Measurements from ENCODE around the gene FGF14.

Gene FGF14

DNA sequence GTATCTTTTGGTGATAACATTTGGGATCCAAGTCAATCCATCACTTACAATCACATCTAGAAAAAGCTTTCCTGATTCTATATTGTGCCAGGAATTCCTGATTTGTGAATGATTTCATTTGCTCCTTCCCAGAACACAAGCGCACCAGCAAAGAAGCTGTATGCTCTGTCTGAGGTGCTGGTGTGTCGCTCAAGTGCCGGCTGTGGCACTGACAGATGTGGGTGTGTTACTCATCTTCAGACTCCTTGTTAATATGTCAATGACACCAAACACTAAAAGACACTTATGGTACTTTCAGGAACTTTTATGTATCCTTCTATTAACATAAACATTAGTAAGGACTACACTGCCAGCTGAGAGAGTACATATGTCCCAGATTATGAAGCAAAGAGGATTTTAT lies 520.3 kb downstream of the FGF14 start:
- Histone ChIP-seq H3K18ac (ENCODE audit: low read length) (no peak overlapping the region), H3K27me3 (ENCODE audit: control insufficient read depth in 3 of 3, insufficient read depth in 3 of 3, low read depth in 1 of 3, low read length in 3 of 3) (no peaks in the 10 kb centered on the region), H3K9me3 (replicated peaks in 1 of 2; ENCODE audit: control insufficient read depth in 2 of 2, insufficient read depth in 1 of 2, low read depth in 1 of 2, low read length in 2 of 2) (no peaks in the 10 kb centered on the region), H3K79me1 (ENCODE audit: low read depth, low read length) (peaks cover 2% of the 10 kb centered on the region), H2AFZ (ENCODE audit: low read length) (no peak overlapping the region), H2BK12ac (ENCODE audit: low read length) (no peak overlapping the region), H2BK15ac (ENCODE audit: low read length) (no peak overlapping the region), H2AK5ac (ENCODE audit: low read depth, low read length) (no peak overlapping the region), H3K4me2 (ENCODE audit: insufficient read depth, low read length, poor library complexity, severe bottlenecking) (no peak overlapping the region), H3K4me3 (ENCODE audit: low read length in 2 of 2) (no peak overlapping the region), H3K4ac (ENCODE audit: low read length) (no peak overlapping the region), H3K9ac (ENCODE audit: low read depth, low read length, poor library complexity) (no peak overlapping the region), H2BK120ac (ENCODE audit: low read depth, low read length) (no peak overlapping the region), H3K27ac (replicated peaks; ENCODE audit: low read length) (no peak overlapping the region), H2BK5ac (ENCODE audit: low read length) (no peak overlapping the region), H3K36me3 (replicated peaks in 1 of 2; ENCODE audit: control insufficient read depth in 2 of 2, insufficient read depth in 2 of 2, low read length in 2 of 2) (no peaks in the 10 kb centered on the region), H4K91ac (ENCODE audit: low read depth, low read length, poor library complexity) (no peak overlapping the region), H3K4me1 (ENCODE audit: control insufficient read depth in 2 of 2, insufficient read depth in 1 of 2, low read depth in 1 of 2, low read length in 2 of 2) (peaks cover 0 to 8% of the 10 kb centered on the region in 2 donors), H3K14ac (ENCODE audit: low read length) (no peak overlapping the region), H4K8ac (ENCODE audit: low read depth, low read length) (no peak overlapping the region), H3K23ac (ENCODE audit: low read depth, low read length, poor library complexity) (no peak overlapping the region)
- no CpG with 5 or more reads among the region's 3 CpGs for WGBS, 2 donors (ENCODE audit: extremely low coverage in 2 of 2, insufficient read length in 2 of 2, insufficient replicate concordance in 1 of 2)
- DNase-seq (ENCODE audit: low spot score): no peak

GRCh38 chr13:101880581-101880980 lies 521.3 kb downstream of the FGF14 start:
- H3K9ac ChIP-seq (ENCODE audit: low read depth, low read length, poor library complexity): no peak overlapping the region
- H2BK5ac ChIP-seq (ENCODE audit: low read length): no peak overlapping the region
- no peak overlapping the region for H3K18ac ChIP-seq (ENCODE audit: low read length)
- H3K36me3 ChIP-seq (replicated peaks in 1 of 2; ENCODE audit: control insufficient read depth in 2 of 2, insufficient read depth in 2 of 2, low read length in 2 of 2): no peaks in the 10 kb centered on the region
- H2AFZ ChIP-seq (ENCODE audit: low read length): no peak overlapping the region
- no peak overlapping the region for H4K91ac ChIP-seq (ENCODE audit: low read depth, low read length, poor library complexity)
- no peaks in the 10 kb centered on the region for H3K27me3 ChIP-seq (ENCODE audit: control insufficient read depth in 3 of 3, insufficient read depth in 3 of 3, low read depth in 1 of 3, low read length in 3 of 3)
- no peak overlapping the region for H2AK5ac ChIP-seq (ENCODE audit: low read depth, low read length)
- no peak overlapping the region for H2BK12ac ChIP-seq (ENCODE audit: low read length)
- no peaks in the 10 kb centered on the region for H3K9me3 ChIP-seq (replicated peaks in 1 of 2; ENCODE audit: control insufficient read depth in 2 of 2, insufficient read depth in 1 of 2, low read depth in 1 of 2, low read length in 2 of 2)
- no peak overlapping the region for H3K23ac ChIP-seq (ENCODE audit: low read depth, low read length, poor library complexity)
- H2BK120ac ChIP-seq (ENCODE audit: low read depth, low read length): no peak overlapping the region
- H3K27ac ChIP-seq (replicated peaks; ENCODE audit: low read length): no peak overlapping the region
- peaks cover 0 to 14% of the 10 kb centered on the region in 2 donors for H3K4me1 ChIP-seq (ENCODE audit: control insufficient read depth in 2 of 2, insufficient read depth in 1 of 2, low read depth in 1 of 2, low read length in 2 of 2)
- no peak overlapping the region for H3K4me2 ChIP-seq (ENCODE audit: insufficient read depth, low read length, poor library complexity, severe bottlenecking)
- DNase-seq (ENCODE audit: low spot score): no peak
- H2BK15ac ChIP-seq (ENCODE audit: low read length): no peak overlapping the region
- no peak overlapping the region for H4K8ac ChIP-seq (ENCODE audit: low read depth, low read length)
- no CpG with 5 or more reads among the region's 4 CpGs for WGBS, 2 donors (ENCODE audit: extremely low coverage in 2 of 2, insufficient read length in 2 of 2, insufficient replicate concordance in 1 of 2)
- peaks cover 2% of the 10 kb centered on the region for H3K79me1 ChIP-seq (ENCODE audit: low read depth, low read length)
- H3K4ac ChIP-seq (ENCODE audit: low read length): no peak overlapping the region
- H3K14ac ChIP-seq (ENCODE audit: low read length): no peak overlapping the region
- no peak overlapping the region for H3K4me3 ChIP-seq (ENCODE audit: low read length in 2 of 2)

DNA sequence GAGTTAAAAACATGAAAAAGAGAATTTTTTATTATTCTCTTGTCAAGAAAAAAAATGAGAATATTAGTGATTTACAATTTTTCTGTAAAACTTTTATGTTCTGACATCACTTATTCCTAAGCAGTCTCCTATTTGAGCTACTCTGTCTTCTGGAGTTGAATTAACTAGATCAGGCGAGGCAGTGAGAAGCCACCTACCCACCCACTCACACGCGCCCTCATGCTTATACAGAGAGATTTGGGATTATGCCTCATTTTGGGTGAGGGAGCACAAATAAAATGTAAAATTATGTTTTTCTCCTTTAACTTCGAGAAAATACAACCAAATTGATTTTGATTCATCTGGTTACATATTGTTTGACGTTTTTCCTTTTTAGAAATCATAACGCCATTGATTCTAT lies 524.9 kb downstream of the FGF14 start:
- H3K9ac ChIP-seq (ENCODE audit: low read depth, low read length, poor library complexity): no peak overlapping the region
- no CpG with 5 or more reads among the region's 6 CpGs for WGBS, 2 donors (ENCODE audit: extremely low coverage in 2 of 2, insufficient read length in 2 of 2, insufficient replicate concordance in 1 of 2)
- no peaks in the 10 kb centered on the region for H3K36me3 ChIP-seq (replicated peaks in 1 of 2; ENCODE audit: control insufficient read depth in 2 of 2, insufficient read depth in 2 of 2, low read length in 2 of 2)

DNA sequence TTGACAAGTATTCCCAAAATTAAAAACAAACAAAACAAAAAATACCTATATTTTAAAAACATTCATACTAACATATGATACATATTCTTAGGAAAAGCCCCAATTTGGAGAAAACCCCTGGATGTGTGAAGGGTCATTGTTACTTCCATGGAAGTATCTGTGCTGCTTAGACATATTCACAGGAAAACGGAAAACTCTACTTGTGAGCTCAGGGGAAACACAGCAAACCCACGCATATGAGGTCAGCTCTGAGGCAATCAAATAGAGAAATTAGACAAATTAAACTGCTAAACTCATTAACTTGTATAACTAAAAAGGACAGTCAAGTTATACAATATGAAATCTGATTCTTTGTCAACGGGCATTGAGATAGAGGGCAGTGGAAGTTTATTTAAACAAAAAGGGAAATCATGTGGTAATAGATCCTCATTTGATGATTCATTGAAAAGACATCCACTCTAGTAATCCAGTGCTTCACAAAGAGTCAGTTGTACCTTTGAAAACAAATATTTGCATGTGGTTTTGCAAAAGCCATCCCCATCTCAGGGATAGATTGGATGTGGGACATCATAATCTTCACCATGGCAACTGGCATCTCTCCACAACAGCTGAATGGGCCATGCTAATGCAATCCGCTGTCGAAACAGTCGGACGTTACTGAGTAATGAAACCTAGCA lies 526.0 kb downstream of the FGF14 start:
- H3K9ac ChIP-seq (ENCODE audit: low read depth, low read length, poor library complexity): no peak overlapping the region
- no peaks in the 10 kb centered on the region for H3K36me3 ChIP-seq (replicated peaks in 1 of 2; ENCODE audit: control insufficient read depth in 2 of 2, insufficient read depth in 2 of 2, low read length in 2 of 2)
- H2AK5ac ChIP-seq (ENCODE audit: low read depth, low read length): no peak overlapping the region
- H2BK120ac ChIP-seq (ENCODE audit: low read depth, low read length): no peak overlapping the region
- no peak overlapping the region for H3K4me3 ChIP-seq (ENCODE audit: low read length in 2 of 2)
- H3K14ac ChIP-seq (ENCODE audit: low read length): no peak overlapping the region
- H2AFZ ChIP-seq (ENCODE audit: low read length): no peak overlapping the region
- no peak overlapping the region for H3K23ac ChIP-seq (ENCODE audit: low read depth, low read length, poor library complexity)
- H3K4me2 ChIP-seq (ENCODE audit: insufficient read depth, low read length, poor library complexity, severe bottlenecking): no peak overlapping the region
- no peak overlapping the region for H2BK5ac ChIP-seq (ENCODE audit: low read length)
- H3K4ac ChIP-seq (ENCODE audit: low read length): no peak overlapping the region
- no peaks in the 10 kb centered on the region for H3K79me1 ChIP-seq (ENCODE audit: low read depth, low read length)
- no peak overlapping the region for H4K91ac ChIP-seq (ENCODE audit: low read depth, low read length, poor library complexity)
- H2BK15ac ChIP-seq (ENCODE audit: low read length): no peak overlapping the region
- no CpG with 5 or more reads among the region's 7 CpGs for WGBS, 2 donors (ENCODE audit: extremely low coverage in 2 of 2, insufficient read length in 2 of 2, insufficient replicate concordance in 1 of 2)
- H3K27ac ChIP-seq (replicated peaks; ENCODE audit: low read length): no peak overlapping the region
- H3K4me1 ChIP-seq (ENCODE audit: control insufficient read depth in 2 of 2, insufficient read depth in 1 of 2, low read depth in 1 of 2, low read length in 2 of 2): peaks cover 0 to 5% of the 10 kb centered on the region in 2 donors
- H3K18ac ChIP-seq (ENCODE audit: low read length): no peak overlapping the region
- H3K9me3 ChIP-seq (replicated peaks in 1 of 2; ENCODE audit: control insufficient read depth in 2 of 2, insufficient read depth in 1 of 2, low read depth in 1 of 2, low read length in 2 of 2): no peaks in the 10 kb centered on the region
- H4K8ac ChIP-seq (ENCODE audit: low read depth, low read length): no peak overlapping the region
- no peaks in the 10 kb centered on the region for H3K27me3 ChIP-seq (ENCODE audit: control insufficient read depth in 3 of 3, insufficient read depth in 3 of 3, low read depth in 1 of 3, low read length in 3 of 3)
- DNase-seq (ENCODE audit: low spot score): no peak
- no peak overlapping the region for H2BK12ac ChIP-seq (ENCODE audit: low read length)

More for the DNA sequence above, 524.9 kb downstream of the FGF14 start:
- Histone ChIP-seq H3K4me2 (ENCODE audit: insufficient read depth, low read length, poor library complexity, severe bottlenecking) (no peak overlapping the region), H4K91ac (ENCODE audit: low read depth, low read length, poor library complexity) (no peak overlapping the region), H3K4me3 (ENCODE audit: low read length in 2 of 2) (no peak overlapping the region), H3K79me1 (ENCODE audit: low read depth, low read length) (peaks cover 2% of the 10 kb centered on the region), H2AFZ (ENCODE audit: low read length) (no peak overlapping the region), H3K9me3 (replicated peaks in 1 of 2; ENCODE audit: control insufficient read depth in 2 of 2, insufficient read depth in 1 of 2, low read depth in 1 of 2, low read length in 2 of 2) (no peaks in the 10 kb centered on the region), H3K4ac (ENCODE audit: low read length) (no peak overlapping the region), H2BK120ac (ENCODE audit: low read depth, low read length) (no peak overlapping the region), H3K4me1 (ENCODE audit: control insufficient read depth in 2 of 2, insufficient read depth in 1 of 2, low read depth in 1 of 2, low read length in 2 of 2) (peaks cover 0 to 11% of the 10 kb centered on the region in 2 donors), H3K14ac (ENCODE audit: low read length) (no peak overlapping the region), H2BK5ac (ENCODE audit: low read length) (no peak overlapping the region), H4K8ac (ENCODE audit: low read depth, low read length) (no peak overlapping the region), H2AK5ac (ENCODE audit: low read depth, low read length) (no peak overlapping the region), H2BK12ac (ENCODE audit: low read length) (no peak overlapping the region), H3K27ac (replicated peaks; ENCODE audit: low read length) (no peak overlapping the region), H3K27me3 (ENCODE audit: control insufficient read depth in 3 of 3, insufficient read depth in 3 of 3, low read depth in 1 of 3, low read length in 3 of 3) (no peaks in the 10 kb centered on the region), H3K23ac (ENCODE audit: low read depth, low read length, poor library complexity) (no peak overlapping the region), H2BK15ac (ENCODE audit: low read length) (no peak overlapping the region), H3K18ac (ENCODE audit: low read length) (no peak overlapping the region)
- no peak for DNase-seq (ENCODE audit: low spot score)

Measured in neuronal stem cell (in vitro differentiated cells).